Tibial nerve (tissue), 3 donors: Measurements from ENCODE around the gene COX7B.

Source experiments
- POLR2A ChIP-seq, 2 donors: fragments of 450-650 bp; IDR thresholded peaks; one replicate each; pipeline ENCODE4 v1.6.1; 2017; ENCODE audit warnings: antibody characterized with exemption in 2 of 2, mild to moderate bottlenecking in 2 of 2, moderate library complexity in 2 of 2
- TF ChIP-seq, protein P1 (sequence below), 5 experiments: fragments of 200-600 bp in 3 of 5; fragments of 450-650 bp in 2 of 5; sonication (generic) in 3 of 5; IDR thresholded peaks; one replicate each; pipeline ENCODE4 v1.5.1; 2016 to 2019; ENCODE audit warnings: antibody characterized with exemption in 5 of 5, mild to moderate bottlenecking in 3 of 5, moderate library complexity in 2 of 5

DNA sequence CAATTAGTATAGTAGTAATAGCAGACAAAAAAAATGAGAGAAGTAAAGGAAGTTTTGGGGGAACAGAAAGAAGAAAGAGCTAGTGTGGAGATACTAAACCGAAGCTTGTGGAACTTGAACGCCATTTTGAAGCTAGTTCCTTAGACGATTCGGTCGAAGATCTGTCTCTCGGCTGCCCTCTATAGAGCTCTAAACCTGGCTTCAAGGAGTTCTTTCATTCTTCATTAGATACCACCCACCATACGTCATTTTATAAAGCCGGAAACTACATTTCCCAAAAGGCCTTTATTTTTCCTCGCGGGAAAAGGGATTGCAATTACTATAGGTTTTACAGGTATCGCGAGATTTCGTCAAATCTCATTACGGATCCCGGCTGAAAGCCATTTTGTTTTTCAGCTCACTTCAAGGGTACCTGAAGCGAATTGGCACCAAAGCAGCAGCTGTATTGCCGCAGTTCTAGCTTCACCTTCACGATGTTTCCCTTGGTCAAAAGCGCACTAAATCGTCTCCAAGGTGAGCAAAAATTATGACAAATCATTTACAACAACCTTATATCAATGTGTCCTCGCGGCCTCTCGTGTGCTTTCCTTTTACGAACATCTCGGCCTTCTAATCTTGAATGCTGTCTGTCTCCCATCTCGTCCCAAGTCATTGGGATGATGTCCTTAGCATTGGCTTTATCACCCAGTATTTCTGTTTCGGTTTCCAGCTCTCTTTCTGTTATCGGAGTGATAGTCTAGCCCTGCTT lies at the start of gene COX7B:
- TF ChIP-seq, protein P1, sequence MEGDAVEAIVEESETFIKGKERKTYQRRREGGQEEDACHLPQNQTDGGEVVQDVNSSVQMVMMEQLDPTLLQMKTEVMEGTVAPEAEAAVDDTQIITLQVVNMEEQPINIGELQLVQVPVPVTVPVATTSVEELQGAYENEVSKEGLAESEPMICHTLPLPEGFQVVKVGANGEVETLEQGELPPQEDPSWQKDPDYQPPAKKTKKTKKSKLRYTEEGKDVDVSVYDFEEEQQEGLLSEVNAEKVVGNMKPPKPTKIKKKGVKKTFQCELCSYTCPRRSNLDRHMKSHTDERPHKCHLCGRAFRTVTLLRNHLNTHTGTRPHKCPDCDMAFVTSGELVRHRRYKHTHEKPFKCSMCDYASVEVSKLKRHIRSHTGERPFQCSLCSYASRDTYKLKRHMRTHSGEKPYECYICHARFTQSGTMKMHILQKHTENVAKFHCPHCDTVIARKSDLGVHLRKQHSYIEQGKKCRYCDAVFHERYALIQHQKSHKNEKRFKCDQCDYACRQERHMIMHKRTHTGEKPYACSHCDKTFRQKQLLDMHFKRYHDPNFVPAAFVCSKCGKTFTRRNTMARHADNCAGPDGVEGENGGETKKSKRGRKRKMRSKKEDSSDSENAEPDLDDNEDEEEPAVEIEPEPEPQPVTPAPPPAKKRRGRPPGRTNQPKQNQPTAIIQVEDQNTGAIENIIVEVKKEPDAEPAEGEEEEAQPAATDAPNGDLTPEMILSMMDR (IDR thresholded peaks at IDR 0.05), result peak; percentile 15 to 38 (median 32)
- peak; percentile 56 to 69 for TF ChIP-seq POLR2A (IDR thresholded peaks at IDR 0.05)
